ENCODE measurements around the gene C19orf67.
A peak's percentile ranks its signal among the peaks of the same experiment; 100 is the strongest.

DNA sequence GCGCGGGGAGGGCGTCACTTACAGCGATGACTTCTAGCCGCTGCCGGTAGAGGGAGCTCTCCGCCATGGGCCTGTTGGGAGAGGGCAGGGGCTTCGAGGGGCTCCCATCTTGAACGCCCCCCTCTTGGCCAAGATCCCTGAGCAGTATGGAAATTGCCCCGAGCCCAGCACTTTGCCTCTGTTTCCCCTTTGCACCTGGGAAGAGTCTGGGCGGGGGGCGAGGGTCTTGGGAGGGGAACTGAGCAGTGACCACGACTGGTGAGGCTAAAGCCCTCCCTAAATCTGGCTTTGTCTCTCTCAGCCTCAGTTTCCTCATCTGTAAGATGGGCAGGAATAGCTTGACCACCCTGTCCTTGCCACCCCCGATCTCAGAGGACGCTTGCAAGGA, 26.5 kb downstream of the C19orf67 start:
- TF ChIP-seq, protein P1, sequence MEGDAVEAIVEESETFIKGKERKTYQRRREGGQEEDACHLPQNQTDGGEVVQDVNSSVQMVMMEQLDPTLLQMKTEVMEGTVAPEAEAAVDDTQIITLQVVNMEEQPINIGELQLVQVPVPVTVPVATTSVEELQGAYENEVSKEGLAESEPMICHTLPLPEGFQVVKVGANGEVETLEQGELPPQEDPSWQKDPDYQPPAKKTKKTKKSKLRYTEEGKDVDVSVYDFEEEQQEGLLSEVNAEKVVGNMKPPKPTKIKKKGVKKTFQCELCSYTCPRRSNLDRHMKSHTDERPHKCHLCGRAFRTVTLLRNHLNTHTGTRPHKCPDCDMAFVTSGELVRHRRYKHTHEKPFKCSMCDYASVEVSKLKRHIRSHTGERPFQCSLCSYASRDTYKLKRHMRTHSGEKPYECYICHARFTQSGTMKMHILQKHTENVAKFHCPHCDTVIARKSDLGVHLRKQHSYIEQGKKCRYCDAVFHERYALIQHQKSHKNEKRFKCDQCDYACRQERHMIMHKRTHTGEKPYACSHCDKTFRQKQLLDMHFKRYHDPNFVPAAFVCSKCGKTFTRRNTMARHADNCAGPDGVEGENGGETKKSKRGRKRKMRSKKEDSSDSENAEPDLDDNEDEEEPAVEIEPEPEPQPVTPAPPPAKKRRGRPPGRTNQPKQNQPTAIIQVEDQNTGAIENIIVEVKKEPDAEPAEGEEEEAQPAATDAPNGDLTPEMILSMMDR (optimal IDR thresholded peaks at IDR 0.05 in 1 of 3, IDR thresholded peaks at IDR 0.05 in 1 of 3, conservative IDR thresholded peaks at IDR 0.05 in 1 of 3; ENCODE audit: extremely low read depth in 1 of 3, insufficient read depth in 2 of 3, low read length in 3 of 3): peak; percentile 71 to 95 (median 81)
- TF ChIP-seq EZH2 (IDR thresholded peaks at IDR 0.05; ENCODE audit: low read length): no peak

Measured in keratinocyte (primary cell).